Measurements from ENCODE around the gene AP3S2.
"Not testable (repeated sequence)": the region's sequence is repeated elsewhere in the genome, so short reads cannot be mapped to it uniquely, and the experiment has no call there.

The AP3S2 gene

GRCh38 chr15:89893696-89894447 lies at the start of gene AP3S2:
AP3S2 (minus strand) TSS chr15:89893994; CDS start chr15:89893949, 45 bp downstream.
- peak; percentile 81 for DNase-seq (ENCODE audit: low read depth)

- DNase-seq (ENCODE audit: low read depth), result no peak
These were observed 46.1 kb upstream of the AP3S2 start for GRCh38 chr15:89939910-89940309.

- DNase-seq (ENCODE audit: low read depth), result not testable (repeated sequence)
These were observed 45.6 kb upstream of the AP3S2 start for GRCh38 chr15:89939377-89939776.

- no peak for DNase-seq (ENCODE audit: low read depth)
These were observed 43.9 kb upstream of the AP3S2 start for GRCh38 chr15:89937365-89938350.

GRCh38 chr15:89936786-89937265 lies 43.0 kb upstream of the AP3S2 start:
- DNase-seq (ENCODE audit: low read depth), result no peak

GRCh38 chr15:89936051-89936785 lies 42.4 kb upstream of the AP3S2 start:
- no peak for DNase-seq (ENCODE audit: low read depth)

- DNase-seq (ENCODE audit: low read depth), result no peak
These were observed 39.1 kb upstream of the AP3S2 start for GRCh38 chr15:89932880-89933279.

GRCh38 chr15:89928421-89928820 lies 34.6 kb upstream of the AP3S2 start:
- DNase-seq (ENCODE audit: low read depth), result no peak

GRCh38 chr15:89926158-89926557 lies 32.4 kb upstream of the AP3S2 start:
- DNase-seq (ENCODE audit: low read depth), result no peak

- DNase-seq (ENCODE audit: low read depth), result no peak
These were observed 23.8 kb upstream of the AP3S2 start for GRCh38 chr15:89917442-89918101.

- DNase-seq (ENCODE audit: low read depth), result no peak
These were observed 22.9 kb upstream of the AP3S2 start for GRCh38 chr15:89916660-89917059.

GRCh38 chr15:89912674-89913396 lies 19.0 kb upstream of the AP3S2 start, which contains the start of gene ARPIN:
ARPIN (minus strand) TSS chr15:89912952; CDS start chr15:89912835, 117 bp downstream.
- DNase-seq (ENCODE audit: low read depth), result no peak

GRCh38 chr15:89912145-89912673 lies 18.4 kb upstream of the AP3S2 start:
- DNase-seq (ENCODE audit: low read depth), result no peak

GRCh38 chr15:89910891-89911626 lies 17.3 kb upstream of the AP3S2 start:
- no peak for DNase-seq (ENCODE audit: low read depth)

GRCh38 chr15:89909611-89910010 lies 15.8 kb upstream of the AP3S2 start:
- DNase-seq (ENCODE audit: low read depth), result no peak

GRCh38 chr15:89908226-89908625 lies 14.4 kb upstream of the AP3S2 start:
- DNase-seq (ENCODE audit: low read depth), result no peak

GRCh38 chr15:89907289-89907688 lies 13.5 kb upstream of the AP3S2 start:
- DNase-seq (ENCODE audit: low read depth), result no peak

GRCh38 chr15:89905846-89906378 lies 12.1 kb upstream of the AP3S2 start:
- no peak for DNase-seq (ENCODE audit: low read depth)

- DNase-seq (ENCODE audit: low read depth), result no peak
These were observed 10.7 kb upstream of the AP3S2 start for GRCh38 chr15:89904519-89904918.

- DNase-seq (ENCODE audit: low read depth), result no peak
These were observed 10.0 kb upstream of the AP3S2 start for GRCh38 chr15:89903858-89904130.

All from activated T-helper 9 cell treated with anti-CD3 and anti-CD28 coated beads, Interleukin-2, amount 50 U/mL, for 16 hours (primary cell).